ENCODE data around the gene ANKRA2.

The ANKRA2 gene

GRCh38 chr5:73507062-73507461 is 58.4 kb downstream of the ANKRA2 start:
- Histone ChIP-seq H3K36me3 (peaks cover 51% of the 10 kb centered on the region), H3K4me3 (ENCODE audit: low read depth, low read length) (no peak overlapping the region), H3K27ac (no peak overlapping the region), H3K9me3 (ENCODE audit: severe bottlenecking) (no peaks in the 10 kb centered on the region), H3K27me3 (ENCODE audit: insufficient read depth, low read depth, severe bottlenecking) (no peaks in the 10 kb centered on the region)
- TF ChIP-seq, protein P1, sequence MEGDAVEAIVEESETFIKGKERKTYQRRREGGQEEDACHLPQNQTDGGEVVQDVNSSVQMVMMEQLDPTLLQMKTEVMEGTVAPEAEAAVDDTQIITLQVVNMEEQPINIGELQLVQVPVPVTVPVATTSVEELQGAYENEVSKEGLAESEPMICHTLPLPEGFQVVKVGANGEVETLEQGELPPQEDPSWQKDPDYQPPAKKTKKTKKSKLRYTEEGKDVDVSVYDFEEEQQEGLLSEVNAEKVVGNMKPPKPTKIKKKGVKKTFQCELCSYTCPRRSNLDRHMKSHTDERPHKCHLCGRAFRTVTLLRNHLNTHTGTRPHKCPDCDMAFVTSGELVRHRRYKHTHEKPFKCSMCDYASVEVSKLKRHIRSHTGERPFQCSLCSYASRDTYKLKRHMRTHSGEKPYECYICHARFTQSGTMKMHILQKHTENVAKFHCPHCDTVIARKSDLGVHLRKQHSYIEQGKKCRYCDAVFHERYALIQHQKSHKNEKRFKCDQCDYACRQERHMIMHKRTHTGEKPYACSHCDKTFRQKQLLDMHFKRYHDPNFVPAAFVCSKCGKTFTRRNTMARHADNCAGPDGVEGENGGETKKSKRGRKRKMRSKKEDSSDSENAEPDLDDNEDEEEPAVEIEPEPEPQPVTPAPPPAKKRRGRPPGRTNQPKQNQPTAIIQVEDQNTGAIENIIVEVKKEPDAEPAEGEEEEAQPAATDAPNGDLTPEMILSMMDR (IDR thresholded peaks at IDR 0.05; ENCODE audit: low read depth, low read length), result no peak
- DNase-seq, result no peak

GRCh38 chr5:73506459-73506955 is 58.9 kb downstream of the ANKRA2 start:
- TF ChIP-seq, protein P1 (IDR thresholded peaks at IDR 0.05; ENCODE audit: low read depth, low read length), result no peak
- Histone ChIP-seq H3K4me3 (ENCODE audit: low read depth, low read length) (no peak overlapping the region), H3K9me3 (ENCODE audit: severe bottlenecking) (no peaks in the 10 kb centered on the region), H3K27me3 (ENCODE audit: insufficient read depth, low read depth, severe bottlenecking) (no peaks in the 10 kb centered on the region), H3K36me3 (peaks cover 55% of the 10 kb centered on the region), H3K27ac (no peak overlapping the region)
- no peak for DNase-seq

Data from WERI-Rb-1 (cell line).